VCaP (cell line): ENCODE results near the gene GNAL.

ENCODE experiments used
- H3K27ac ChIP-seq: fragments of 450-650 bp; 2 replicates; pipeline ENCODE4 v1.5.1; 2017
- TF ChIP-seq, protein P1 (sequence below): fragments of 450-650 bp; conservative IDR thresholded peaks from 2 replicates; pipeline ENCODE4 v1.5.1; 2017; ENCODE audit warnings: mild to moderate bottlenecking, moderate library complexity

GNAL gene

DNA sequence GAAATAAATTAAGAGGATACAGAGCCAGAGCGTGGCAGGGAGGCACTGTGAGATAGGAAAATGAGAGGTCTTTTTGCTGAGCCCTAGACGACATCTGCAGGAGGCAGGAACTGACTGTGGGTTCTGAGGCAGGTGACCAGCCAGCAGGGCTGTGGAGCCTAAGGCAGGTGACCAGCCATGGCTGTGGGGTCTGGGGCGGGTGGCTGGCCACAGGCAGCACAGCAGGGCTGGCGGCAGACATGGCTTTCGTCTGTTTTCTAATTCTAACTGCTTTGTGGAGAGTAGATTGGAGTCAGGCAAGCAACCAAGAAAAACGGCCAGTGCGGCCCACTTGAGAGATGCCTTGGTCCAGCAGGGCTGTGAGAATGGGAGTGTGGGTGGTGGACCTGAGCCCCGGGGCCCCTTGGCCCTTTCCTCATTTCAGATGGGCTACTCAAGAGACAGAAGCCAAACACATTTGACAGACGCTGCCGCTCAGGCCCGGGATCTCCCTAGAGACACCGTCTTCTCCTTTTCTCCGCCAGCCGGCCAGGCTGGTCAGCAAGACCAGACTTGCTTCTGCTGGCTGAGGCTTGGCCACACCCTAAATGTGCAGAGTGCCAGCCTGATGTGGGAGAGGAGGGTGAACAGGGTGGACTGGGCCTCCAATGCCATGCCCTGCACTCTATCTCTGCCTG, 19.7 kb upstream of the GNAL start:
- TF ChIP-seq, protein P1, sequence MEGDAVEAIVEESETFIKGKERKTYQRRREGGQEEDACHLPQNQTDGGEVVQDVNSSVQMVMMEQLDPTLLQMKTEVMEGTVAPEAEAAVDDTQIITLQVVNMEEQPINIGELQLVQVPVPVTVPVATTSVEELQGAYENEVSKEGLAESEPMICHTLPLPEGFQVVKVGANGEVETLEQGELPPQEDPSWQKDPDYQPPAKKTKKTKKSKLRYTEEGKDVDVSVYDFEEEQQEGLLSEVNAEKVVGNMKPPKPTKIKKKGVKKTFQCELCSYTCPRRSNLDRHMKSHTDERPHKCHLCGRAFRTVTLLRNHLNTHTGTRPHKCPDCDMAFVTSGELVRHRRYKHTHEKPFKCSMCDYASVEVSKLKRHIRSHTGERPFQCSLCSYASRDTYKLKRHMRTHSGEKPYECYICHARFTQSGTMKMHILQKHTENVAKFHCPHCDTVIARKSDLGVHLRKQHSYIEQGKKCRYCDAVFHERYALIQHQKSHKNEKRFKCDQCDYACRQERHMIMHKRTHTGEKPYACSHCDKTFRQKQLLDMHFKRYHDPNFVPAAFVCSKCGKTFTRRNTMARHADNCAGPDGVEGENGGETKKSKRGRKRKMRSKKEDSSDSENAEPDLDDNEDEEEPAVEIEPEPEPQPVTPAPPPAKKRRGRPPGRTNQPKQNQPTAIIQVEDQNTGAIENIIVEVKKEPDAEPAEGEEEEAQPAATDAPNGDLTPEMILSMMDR = no peak

DNA sequence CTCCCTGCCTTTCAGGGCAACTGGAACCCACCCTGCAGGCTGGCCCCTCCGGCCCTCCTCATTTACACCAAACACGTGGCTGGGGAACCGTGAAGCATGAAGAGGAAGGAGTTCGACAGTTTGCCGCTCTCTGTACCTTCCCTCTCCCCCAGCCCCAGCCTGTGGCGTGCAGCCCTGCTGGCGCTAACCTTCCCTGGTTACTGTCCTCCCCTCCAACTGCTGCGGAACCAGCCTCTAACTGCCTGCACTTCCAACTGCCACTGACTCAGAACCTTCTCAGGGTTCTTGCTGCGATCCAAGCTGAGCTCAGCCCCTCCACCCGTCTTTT, 19.2 kb upstream of the GNAL start:
- H3K27ac ChIP-seq = no peak overlapping the region
- TF ChIP-seq, protein P1 = no peak

More for the DNA sequence above, 19.7 kb upstream of the GNAL start:
- no peak overlapping the region for H3K27ac ChIP-seq

DNA sequence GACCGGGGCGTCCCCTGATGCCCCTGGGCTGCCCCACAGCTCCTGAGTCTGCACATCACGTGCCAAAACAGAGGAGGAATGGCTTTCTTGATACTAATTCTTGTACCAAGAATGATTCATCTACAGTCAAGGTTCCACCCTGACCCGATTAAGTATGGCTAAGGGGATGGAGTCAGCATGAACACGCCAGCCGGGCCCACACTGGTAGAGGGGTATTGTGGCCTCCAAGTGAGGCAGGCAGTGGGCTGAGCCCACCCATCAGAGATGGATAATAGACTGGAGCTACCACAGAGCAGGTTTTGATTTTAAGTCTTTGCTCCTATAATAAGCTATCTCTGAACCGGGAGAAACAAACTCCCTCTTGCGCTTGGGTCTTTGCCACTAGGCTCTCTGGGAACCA, 17.9 kb upstream of the GNAL start:
- TF ChIP-seq, protein P1 = no peak
- no peak overlapping the region for H3K27ac ChIP-seq

DNA sequence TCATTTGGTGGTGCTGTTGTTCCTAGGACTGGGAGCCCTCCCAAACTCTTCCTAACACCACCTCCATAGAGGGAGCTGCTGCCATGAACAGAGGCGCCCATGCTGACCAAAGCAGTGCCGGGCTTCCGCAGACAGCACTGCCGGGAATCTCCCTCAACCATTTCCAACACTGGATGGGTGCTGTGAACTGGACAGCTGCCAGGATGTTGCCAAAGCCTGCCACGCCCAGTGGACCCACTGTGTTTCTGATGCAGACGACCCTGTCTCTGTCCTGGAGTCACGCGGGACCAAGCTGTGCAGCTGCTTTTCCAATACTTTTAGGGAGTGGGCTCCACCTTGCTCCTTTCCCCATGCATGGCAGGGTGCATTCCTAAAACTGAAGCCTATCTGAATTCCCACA, 16.9 kb upstream of the GNAL start:
- H3K27ac ChIP-seq = no peak overlapping the region
- TF ChIP-seq, protein P1 = no peak

DNA sequence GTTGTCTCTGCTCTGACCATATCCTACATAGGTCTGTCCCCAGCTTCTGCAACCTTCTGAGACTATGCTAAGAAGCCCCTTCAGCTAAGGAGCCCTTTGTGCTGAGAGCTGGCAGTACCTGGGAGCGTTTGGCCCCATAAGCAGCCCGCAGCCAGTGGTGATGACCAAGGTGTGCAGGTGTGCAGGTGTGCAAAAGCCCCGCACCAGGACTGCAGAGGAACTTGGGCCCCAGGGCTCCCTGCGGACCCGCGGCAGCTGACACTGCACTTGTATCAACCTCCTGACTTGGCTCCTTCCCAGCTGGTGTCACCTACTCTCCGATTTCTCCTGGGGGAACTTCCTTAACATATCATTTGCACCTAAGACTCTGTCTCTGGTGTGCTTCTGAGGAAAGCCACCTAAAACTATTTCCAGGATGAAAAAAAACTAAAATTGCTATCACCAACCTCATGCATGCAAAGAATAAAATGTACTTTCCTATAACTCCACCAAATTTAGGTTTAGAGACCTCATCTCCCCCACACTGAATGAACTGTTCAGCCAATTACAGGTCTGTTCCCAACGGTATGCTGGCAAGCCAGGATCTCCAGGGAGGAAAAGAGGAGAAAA, 16.1 kb upstream of the GNAL start:
- TF ChIP-seq, protein P1 = no peak
- H3K27ac ChIP-seq = no peak overlapping the region

DNA sequence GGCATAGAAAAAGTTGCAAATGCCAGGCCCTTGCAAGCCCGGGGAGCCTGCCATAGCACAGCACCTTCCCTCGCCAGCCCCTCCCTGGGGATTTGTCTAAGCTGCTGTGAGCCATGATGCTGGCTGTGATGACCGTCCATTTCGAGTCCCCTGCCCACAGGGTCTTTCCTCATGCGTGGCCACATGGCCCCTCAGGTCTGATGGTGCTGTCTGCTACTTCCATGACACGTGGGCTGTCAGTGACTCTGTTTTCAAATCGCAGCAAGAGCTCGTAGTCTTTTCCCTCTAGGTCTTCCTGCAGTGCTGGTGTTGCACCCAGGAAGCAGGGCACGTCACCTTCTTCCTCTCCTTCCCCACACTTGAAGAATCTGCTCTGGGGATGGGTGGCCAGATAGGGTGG, 15.5 kb upstream of the GNAL start:
- no peak overlapping the region for H3K27ac ChIP-seq
- TF ChIP-seq, protein P1 = no peak

DNA sequence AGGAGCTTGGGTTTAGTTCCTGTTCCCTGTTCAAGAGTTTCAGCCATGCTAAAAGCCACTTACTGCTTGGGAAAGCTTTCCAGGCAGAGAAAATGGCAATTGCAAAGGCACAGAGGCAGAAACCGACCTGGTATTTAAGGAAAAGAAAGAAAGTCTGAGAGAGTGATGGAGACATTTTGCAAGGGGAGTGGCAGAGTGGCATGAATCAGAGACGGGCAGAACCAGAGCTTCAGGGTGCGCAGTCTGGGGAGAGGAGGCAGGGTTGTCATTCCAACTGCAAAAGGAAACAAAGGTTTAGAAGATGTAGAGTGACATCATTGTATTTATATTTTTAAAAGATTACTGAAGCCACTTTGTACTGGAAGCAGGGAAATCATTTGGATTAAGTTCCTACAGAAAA, 14.9 kb upstream of the GNAL start:
- TF ChIP-seq, protein P1 = no peak

More for the DNA sequence above, 14.9 kb upstream of the GNAL start:
- H3K27ac ChIP-seq = no peak overlapping the region
